NCI-H2196 (cell line): Measurements from ENCODE around the gene CCBE1.
"Not testable (repeated sequence)": the region's sequence is repeated elsewhere in the genome, so short reads cannot be mapped to it uniquely, and the experiment has no call there.

Source experiments
- DNase-seq: peaks from one replicate; lab custom pipeline; 2025; ENCODE audit not compliant: unreplicated experiment; lab: John Stamatoyannopoulos, UW

CCBE1 gene

DNA sequence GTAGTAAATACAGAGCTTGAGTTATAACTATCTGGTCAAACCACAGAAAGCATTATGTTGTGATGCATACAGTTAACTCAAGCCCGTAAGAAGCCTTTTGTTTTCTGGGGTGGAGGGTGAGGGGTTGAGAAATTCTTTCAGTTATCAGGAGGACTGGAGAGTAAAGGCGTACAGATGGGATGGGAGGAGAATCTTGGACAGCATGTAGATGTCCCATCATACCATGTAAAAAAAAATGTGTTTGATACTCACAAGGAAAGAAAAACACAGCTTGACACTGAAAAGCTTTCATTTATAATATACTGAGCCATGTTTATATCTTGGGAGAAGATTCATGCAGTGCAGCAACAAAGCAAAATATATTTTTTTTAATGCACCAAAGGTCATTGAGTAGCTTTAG, 12.4 kb downstream of the CCBE1 start:
- no peak for DNase-seq

GRCh38 chr18:59681521-59682004, 15.7 kb downstream of the CCBE1 start:
- DNase-seq, result no peak

DNA sequence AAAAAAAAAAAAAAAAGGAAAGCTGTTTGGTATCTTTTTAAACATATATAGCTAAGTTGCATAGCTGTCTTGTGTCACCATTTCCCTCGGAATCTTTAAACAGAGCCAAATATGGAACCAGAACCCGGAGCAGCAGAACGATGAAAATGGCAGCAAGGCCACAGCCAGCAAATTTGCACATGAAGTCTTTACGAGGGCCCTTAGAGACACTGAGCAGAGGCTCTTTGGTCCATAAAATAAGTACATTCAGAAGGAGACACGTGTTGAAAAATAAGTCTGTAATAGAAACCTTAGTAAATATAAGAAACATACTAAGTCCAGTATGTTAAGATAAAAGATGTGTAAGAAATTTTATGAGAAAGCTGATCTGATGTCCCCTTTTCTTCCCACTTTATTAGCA, 16.2 kb downstream of the CCBE1 start:
- DNase-seq, result no peak

DNA sequence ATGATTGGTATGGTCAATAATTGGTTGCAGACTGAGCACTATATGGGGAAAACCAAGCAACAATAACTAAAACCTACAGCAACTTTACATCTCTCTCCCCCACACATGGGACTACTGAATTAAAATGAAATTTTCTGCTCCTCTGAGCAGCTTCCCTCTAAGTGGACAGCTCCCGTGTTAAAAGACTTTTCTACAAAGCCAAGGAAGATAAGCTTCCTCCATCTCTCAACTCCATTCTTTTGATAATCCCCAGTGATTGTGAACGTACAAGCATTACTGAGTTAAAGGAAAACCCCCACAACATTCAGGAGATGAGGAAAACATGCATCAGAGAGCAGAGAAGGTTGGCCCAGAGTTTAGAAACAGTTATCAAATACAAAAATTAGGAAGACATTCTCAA, 21.9 kb downstream of the CCBE1 start:
- DNase-seq, result no peak

- DNase-seq, result no peak
Measured at GRCh38 chr18:59674903-59675270, 22.3 kb downstream of the CCBE1 start.

DNA sequence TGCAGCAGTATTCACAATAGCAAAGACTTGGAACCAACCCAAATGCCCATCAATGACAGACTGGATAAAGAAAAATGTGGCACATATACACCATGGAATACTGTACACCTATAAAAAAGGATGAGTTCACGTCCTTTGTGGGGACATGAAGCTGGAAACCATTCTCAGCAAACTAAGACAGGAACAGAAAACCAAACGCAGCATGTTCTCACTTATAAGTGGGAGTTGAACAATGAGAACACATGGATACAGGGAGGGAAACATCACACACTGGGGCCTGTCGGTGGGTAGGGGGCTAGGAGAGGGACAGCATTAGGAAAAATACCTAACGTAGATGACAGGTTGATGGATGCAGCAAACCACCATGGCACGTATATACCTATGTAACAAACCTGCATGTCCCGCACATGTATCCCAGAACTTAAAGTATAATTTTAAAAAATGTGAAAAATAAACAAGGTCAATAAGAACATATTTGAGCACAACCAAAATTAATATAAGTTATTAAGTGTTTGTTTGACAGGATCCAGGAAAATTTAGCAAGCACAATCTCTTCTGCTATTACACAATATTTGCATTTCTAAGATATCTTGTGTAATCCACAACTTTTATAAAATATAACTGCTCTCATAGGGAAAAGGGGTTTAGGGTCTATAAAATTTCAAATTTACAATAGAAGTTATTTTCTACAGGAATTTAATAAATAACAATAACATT, 22.9 kb downstream of the CCBE1 start:
- no peak for DNase-seq

- DNase-seq, result peak; percentile 37
Measured at GRCh38 chr18:59672235-59672711, 24.9 kb downstream of the CCBE1 start.

DNA sequence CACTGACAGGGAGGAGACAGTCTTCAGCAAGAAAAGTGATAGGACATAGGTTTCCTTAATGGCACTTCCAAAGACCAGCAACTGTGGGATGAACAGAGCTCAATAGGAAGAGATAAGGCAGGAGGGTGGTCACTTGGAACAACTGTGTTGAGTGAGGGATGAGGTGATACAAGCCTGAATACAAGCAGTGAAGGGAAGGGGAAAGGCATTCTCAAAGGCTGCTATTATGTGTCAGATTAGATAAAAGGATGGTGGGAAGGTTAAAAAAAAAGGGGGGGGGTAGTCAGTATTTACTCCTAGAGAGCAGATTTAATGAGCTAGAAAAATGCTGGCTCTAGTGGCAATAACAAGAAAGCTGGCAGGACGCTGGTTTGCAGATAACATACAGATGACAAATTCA, 25.7 kb downstream of the CCBE1 start:
- no peak for DNase-seq

DNA sequence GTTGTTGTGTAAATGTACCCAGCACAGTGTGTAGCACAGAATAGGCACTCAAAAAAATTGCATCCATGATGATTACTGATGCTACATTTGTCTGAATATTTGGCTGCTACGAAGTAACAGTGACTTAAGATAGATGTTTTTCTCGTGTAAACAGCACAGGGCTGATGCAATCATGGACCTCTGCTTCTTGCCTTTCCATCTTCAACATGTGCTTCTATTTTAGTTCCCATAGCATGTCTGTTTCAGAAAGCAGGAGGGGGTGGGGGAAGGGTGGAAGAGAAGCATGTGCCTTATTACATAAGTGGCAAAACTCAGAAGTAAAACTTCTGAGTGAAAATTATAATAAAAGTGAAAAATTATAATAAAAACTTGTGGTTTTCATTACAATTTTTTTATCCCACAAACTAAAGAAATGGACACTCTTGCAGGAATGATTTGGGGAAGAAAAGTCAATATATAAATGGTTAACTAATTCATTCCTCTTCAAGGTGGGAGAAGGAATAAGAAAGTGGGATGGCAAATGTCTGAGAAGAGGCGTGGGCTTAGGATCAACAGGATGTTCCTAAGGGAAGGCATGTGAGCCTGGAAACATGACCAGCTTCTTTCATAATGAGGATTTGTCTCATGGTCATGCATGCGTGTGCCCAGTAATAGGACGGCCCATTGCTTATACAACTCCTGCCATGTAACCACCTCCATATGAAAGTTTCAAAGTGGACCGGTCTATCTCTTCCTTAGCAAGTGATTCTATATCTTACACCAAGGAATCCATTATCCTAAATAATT, 27.2 kb downstream of the CCBE1 start:
- no peak for DNase-seq

DNA sequence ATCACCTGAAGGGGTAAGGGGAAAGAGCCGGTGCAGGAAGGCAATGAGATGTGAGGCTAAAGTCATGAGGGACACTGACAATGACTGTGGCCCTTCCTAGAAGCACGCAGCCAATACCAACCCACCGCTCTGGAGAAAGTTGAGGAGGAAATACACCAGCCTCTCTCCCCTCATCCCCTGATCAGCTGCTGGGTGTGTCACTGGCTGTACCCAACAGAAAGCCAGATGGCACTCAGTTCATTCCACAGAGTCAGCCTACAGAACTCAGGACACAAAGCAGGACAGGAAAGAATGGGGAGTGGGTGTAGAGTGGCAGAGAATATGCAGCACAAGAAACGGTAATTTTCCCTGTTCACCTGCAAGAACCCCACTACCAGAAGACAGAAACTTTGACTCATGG, 29.7 kb downstream of the CCBE1 start:
- DNase-seq, result no peak

DNA sequence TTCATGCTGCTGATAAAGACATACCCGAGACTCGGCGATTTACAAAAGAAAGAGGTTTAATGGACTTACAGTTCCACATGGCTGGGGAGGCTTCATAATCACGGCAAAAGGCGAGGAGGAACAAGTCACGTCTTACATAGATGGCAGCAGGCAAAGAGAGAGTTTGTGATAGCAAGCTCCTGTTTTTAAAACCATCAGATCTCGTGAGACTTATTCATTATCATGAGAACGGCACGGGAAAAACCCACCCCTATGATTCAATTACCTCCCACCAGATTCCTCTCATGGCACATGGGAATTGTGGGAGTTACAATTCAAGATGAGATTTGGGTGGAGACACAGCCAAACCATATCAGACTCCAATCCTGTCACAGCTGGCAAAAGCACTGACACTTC, 31.2 kb downstream of the CCBE1 start:
- DNase-seq, result not testable (repeated sequence)

GRCh38 chr18:59665057-59666006, 31.9 kb downstream of the CCBE1 start:
- no peak for DNase-seq

DNA sequence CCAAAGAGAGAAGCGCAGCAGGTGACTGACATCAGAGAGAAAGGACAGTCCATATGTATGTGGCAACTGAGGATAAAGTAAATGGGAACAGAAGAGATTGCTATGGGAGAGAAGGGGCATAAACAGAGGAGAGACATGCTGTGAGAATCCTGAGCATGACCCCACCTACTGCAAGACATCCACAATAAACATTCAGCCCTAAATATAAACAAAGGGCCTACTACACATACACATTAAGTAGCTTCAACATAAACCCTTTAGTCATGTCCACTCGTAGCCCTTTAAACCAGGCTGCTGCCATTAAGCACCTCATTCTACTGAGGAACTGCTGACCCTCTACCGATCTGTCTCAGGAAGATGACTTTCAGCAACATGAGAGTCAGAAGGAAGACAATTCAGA, 32.9 kb downstream of the CCBE1 start:
- DNase-seq, result no peak

DNA sequence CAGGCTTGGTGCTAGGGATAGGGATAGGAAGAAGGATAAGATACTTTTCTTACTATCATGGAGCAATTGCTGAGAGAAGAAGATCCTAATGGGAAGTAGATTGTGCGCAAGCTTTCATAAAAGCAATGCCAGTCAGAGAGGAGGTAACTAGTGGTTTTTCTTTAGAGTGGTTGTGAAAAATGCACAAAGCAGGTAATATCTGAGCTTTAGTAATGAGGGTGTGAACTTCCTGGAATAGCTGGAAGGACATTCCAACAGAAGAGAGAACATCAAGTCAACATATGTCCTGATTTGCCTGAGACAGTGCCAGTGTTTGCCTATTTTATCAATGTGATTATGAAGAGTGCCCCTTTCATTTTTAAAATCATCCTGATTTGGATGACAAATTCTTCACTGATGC, 34.1 kb downstream of the CCBE1 start:
- DNase-seq, result no peak

GRCh38 chr18:59661891-59662701, 35.1 kb downstream of the CCBE1 start:
- DNase-seq, result no peak

- DNase-seq, result no peak
Measured at GRCh38 chr18:59660786-59661743, 36.2 kb downstream of the CCBE1 start.

GRCh38 chr18:59660366-59660765, 36.9 kb downstream of the CCBE1 start:
- no peak for DNase-seq

DNA sequence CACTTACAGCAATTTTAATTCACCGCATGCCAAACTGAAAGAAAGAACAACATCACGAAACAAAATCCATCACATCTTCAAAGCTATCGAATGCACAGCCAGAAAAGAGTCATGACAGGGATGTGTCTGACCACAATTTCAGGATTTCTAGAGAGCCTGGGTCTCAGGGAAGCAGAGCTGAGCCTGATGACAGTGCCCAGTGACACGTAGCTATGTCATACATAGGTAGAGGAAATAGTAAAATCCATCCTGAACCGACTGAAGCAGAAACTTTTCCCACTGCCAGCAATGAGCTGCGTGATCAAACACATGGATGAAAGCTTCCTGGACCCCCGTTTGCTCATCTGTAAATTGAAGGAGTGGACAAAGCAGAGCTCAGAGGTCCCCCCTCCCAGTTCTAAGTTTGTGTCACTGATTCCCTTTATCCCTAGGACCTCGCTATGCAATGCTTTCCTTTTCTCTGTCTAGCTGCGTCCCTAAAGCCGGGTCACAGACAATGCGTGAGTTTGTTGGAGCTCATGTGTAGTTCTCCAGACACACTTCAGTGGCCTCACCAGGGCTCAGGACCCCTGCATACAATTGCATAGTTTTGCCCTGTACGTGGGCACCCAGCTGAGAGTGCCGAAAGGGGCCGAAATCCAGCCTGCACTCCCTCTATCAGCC, 37.6 kb downstream of the CCBE1 start:
- DNase-seq, result no peak

GRCh38 chr18:59658941-59659340, 38.3 kb downstream of the CCBE1 start:
- DNase-seq, result no peak
